ENCODE results near the gene TPX2. TPM values are rescaled to one million over a fixed set of nuclear protein-coding genes. Genes with fewer than 3 reads are reported as not detected.

TPX2 gene
- total and polyA plus RNA-seq, 8 donors = 5.1 to 89.9 (median 39.7) TPM

GRCh38 chr20:31769681-31770080 is 30.6 kb downstream of the TPX2 start:
- H3K27ac ChIP-seq = no peak overlapping the region
- no peak overlapping the region for H3K4me3 ChIP-seq
- ATAC-seq (no peak), DNase-seq (no peak)
- no peaks in the 10 kb centered on the region for H3K27me3 ChIP-seq
- no peaks in the 10 kb centered on the region for H3K4me1 ChIP-seq
- H3K9me3 ChIP-seq = no peaks in the 10 kb centered on the region
- peaks cover 0 to 4% of the 10 kb centered on the region in 2 donors for H3K36me3 ChIP-seq
- no peak for TF ChIP-seq CTCF (IDR thresholded peaks at IDR 0.05)
- intact Hi-C loops (cut with DNase I) = no loop called here

DNA sequence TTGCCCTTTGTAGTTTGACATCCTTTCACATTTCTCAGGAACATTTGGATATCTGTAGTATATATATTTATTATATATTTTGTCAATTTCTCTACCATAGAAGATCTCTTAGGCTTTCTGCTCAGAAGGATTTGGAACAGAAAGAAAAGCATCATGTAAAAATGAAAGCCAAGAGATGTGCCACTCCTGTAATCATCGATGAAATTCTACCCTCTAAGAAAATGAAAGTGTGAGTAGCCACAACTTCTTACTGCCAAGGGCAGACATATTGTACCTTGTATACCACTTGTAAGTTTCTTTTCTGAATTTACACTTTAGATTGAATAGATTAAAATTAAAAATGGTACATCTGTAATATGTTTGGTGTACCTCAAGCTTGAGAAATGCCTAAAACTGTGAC is 31.2 kb downstream of the TPX2 start:
- H3K27me3 ChIP-seq = no peaks in the 10 kb centered on the region
- no peaks in the 10 kb centered on the region for H3K9me3 ChIP-seq
- H3K36me3 ChIP-seq = peaks cover 0 to 4% of the 10 kb centered on the region in 2 donors
- ATAC-seq = no peak
- no peak for DNase-seq
- TF ChIP-seq CTCF (IDR thresholded peaks at IDR 0.05) = no peak
- H3K4me3 ChIP-seq = no peak overlapping the region
- no peak overlapping the region for H3K27ac ChIP-seq
- intact Hi-C loops (cut with DNase I) = no loop called here
- no peaks in the 10 kb centered on the region for H3K4me1 ChIP-seq

GRCh38 chr20:31774408-31774807 is 35.3 kb downstream of the TPX2 start:
- DNase-seq (no peak), ATAC-seq (no peak)
- intact Hi-C loops (cut with DNase I) = no loop called here
- H3K36me3 ChIP-seq = peaks cover 0 to 14% of the 10 kb centered on the region in 2 donors
- H3K4me1 ChIP-seq = no peaks in the 10 kb centered on the region
- H3K27me3 ChIP-seq = no peaks in the 10 kb centered on the region
- H3K9me3 ChIP-seq = no peaks in the 10 kb centered on the region
- H3K27ac ChIP-seq = no peak overlapping the region
- TF ChIP-seq CTCF (IDR thresholded peaks at IDR 0.05) = no peak
- no peak overlapping the region for H3K4me3 ChIP-seq

DNA sequence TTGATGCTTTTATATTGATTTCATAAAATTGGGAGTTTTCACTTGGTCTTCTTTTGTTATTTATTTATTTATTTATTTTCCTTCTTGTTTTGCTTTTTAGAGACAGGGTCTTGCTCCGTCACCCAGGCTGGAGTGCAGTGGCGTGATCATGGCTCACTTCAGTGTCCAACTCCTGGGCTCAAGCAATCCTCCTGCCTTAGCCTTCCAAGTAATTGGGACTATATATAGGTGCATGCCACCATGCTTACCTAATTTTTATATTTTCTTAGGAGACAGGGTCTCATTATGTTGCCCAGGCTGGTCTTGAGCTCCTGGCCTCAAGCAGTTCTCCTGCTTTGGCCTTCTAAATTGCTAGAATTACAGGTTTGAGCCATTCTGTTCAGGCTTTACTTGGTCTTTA is 41.7 kb downstream of the TPX2 start:
- H3K9me3 ChIP-seq = no peaks in the 10 kb centered on the region
- H3K36me3 ChIP-seq = peaks cover 0 to 45% of the 10 kb centered on the region in 2 donors
- ATAC-seq (no peak), DNase-seq (no peak)
- no peaks in the 10 kb centered on the region for H3K27me3 ChIP-seq
- H3K4me3 ChIP-seq = no peak overlapping the region
- H3K27ac ChIP-seq = no peak overlapping the region
- TF ChIP-seq CTCF (IDR thresholded peaks at IDR 0.05) = no peak
- intact Hi-C loops (cut with DNase I) = no loop called here
- H3K4me1 ChIP-seq = no peaks in the 10 kb centered on the region

GRCh38 chr20:31781945-31782344 is 42.9 kb downstream of the TPX2 start:
- no peak overlapping the region for H3K4me3 ChIP-seq
- TF ChIP-seq CTCF (IDR thresholded peaks at IDR 0.05) = no peak
- ATAC-seq (no peak), DNase-seq (no peak)
- H3K27ac ChIP-seq = no peak overlapping the region
- H3K36me3 ChIP-seq = peaks cover 0 to 36% of the 10 kb centered on the region in 2 donors
- no peaks in the 10 kb centered on the region for H3K27me3 ChIP-seq
- intact Hi-C loops (cut with DNase I) = no loop called here
- no peaks in the 10 kb centered on the region for H3K4me1 ChIP-seq
- no peaks in the 10 kb centered on the region for H3K9me3 ChIP-seq

Measured in left lung (tissue), 10 donors.